Measurements from ENCODE around the gene MARK3.

Gene MARK3

DNA sequence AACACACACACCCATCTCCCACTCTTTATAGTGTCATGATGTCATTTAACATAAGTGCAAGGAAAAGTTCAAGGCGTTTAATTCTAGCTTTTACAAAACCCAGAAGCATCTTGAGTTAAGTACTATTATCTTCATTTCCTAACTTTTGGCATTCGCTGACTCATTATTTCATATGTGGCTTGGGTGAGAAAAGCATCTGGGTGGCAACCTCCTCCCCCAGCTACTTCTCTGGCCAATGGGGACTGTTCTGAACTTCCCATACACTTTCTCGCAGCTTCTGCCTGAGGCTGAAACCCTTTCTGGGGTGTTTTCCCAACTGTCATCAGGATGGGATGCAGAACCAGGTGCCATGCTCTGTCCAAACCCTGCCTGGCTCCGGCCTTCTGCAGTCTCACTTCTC lies 2.8 kb upstream of the MARK3 start:
- H3K79me2 ChIP-seq (ENCODE audit: insufficient read depth, low read depth), result peaks cover 21% of the 10 kb centered on the region
- H3K9ac ChIP-seq, result no peak overlapping the region
- H3K27me3 ChIP-seq (ENCODE audit: insufficient read depth, low read depth), result no peaks in the 10 kb centered on the region
- H4K20me1 ChIP-seq (ENCODE audit: insufficient read depth), result peaks cover 8% of the 10 kb centered on the region
- peak overlapping the region; percentile 48; the same call in 1 of the 2 replicates for H3K4me2 ChIP-seq
- peak overlapping the region; percentile 13; the same call in 1 of the 2 replicates for H3K27ac ChIP-seq
- no peak overlapping the region for H3K4me3 ChIP-seq (IDR thresholded peaks at IDR 0.05; ENCODE audit: insufficient read depth, low read depth, low read length)
- no peaks in the 10 kb centered on the region for H3K36me3 ChIP-seq (ENCODE audit: insufficient read depth)
- TF ChIP-seq, protein P1, sequence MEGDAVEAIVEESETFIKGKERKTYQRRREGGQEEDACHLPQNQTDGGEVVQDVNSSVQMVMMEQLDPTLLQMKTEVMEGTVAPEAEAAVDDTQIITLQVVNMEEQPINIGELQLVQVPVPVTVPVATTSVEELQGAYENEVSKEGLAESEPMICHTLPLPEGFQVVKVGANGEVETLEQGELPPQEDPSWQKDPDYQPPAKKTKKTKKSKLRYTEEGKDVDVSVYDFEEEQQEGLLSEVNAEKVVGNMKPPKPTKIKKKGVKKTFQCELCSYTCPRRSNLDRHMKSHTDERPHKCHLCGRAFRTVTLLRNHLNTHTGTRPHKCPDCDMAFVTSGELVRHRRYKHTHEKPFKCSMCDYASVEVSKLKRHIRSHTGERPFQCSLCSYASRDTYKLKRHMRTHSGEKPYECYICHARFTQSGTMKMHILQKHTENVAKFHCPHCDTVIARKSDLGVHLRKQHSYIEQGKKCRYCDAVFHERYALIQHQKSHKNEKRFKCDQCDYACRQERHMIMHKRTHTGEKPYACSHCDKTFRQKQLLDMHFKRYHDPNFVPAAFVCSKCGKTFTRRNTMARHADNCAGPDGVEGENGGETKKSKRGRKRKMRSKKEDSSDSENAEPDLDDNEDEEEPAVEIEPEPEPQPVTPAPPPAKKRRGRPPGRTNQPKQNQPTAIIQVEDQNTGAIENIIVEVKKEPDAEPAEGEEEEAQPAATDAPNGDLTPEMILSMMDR (conservative IDR thresholded peaks at IDR 0.05; ENCODE audit: low read depth, low read length), result no peak
- H2AFZ ChIP-seq (ENCODE audit: low read depth), result peak overlapping the region; percentile 18; the same call in 1 of the 2 replicates
- peaks cover 27% of the 10 kb centered on the region for H3K4me1 ChIP-seq (ENCODE audit: low read depth, poor library complexity, severe bottlenecking)

- Histone ChIP-seq H3K27ac (peak overlapping the region; percentile 84), H3K36me3 (ENCODE audit: insufficient read depth) (no peaks in the 10 kb centered on the region), H3K4me2 (peak overlapping the region; percentile 80), H2AFZ (ENCODE audit: low read depth) (peak overlapping the region; percentile 76), H3K4me3 (IDR thresholded peaks at IDR 0.05; ENCODE audit: insufficient read depth, low read depth, low read length) (no peak overlapping the region), H3K9ac (0 out of 2 replicates have a peak overlapping the region, but pooled peaks have one; percentile 74), H4K20me1 (ENCODE audit: insufficient read depth) (peaks cover 21% of the 10 kb centered on the region), H3K4me1 (ENCODE audit: low read depth, poor library complexity, severe bottlenecking) (peaks cover 41% of the 10 kb centered on the region), H3K79me2 (ENCODE audit: insufficient read depth, low read depth) (peaks cover 43% of the 10 kb centered on the region), H3K27me3 (ENCODE audit: insufficient read depth, low read depth) (no peaks in the 10 kb centered on the region)
- TF ChIP-seq, protein P1 (conservative IDR thresholded peaks at IDR 0.05; ENCODE audit: low read depth, low read length), result no peak
Measured at GRCh38 chr14:103384450-103385151, 614 bp upstream of the MARK3 start.

DNA sequence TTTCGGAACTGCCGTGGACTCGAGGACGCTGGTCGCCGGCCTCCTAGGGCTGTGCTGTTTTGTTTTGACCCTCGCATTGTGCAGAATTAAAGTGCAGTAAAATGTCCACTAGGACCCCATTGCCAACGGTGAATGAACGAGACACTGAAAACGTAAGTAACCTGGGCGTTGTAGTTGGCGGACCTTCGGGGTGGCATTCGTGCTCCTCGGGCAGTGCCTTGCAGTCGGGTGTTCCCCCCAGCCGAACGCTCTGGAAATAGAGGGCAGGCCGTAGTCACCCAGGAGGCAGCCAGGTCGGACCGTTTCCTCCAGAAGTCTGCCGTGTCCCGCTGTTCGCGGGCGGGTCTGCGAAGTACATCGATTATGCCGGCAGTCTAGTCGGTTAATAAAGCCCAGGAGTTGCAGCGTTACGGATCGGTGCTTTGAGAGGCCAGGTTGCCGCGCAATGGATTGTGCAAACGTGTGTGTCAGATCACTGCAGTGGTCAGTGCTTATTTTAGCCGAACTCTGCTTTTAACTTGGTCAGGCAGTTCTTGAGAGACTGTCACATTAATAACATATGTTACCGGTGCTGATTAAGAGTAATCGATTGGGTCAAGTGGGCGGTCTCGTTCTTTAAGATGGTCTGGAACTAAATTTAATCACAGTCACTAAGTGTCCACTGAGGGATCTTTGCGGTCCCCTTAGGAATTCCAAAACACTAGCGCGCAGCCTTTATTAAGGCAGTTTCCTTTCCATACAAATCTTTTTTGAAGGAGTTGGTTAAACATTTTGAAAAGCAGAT lies 906 bp downstream of the MARK3 start:
- no peak overlapping the region for H3K4me3 ChIP-seq (IDR thresholded peaks at IDR 0.05; ENCODE audit: insufficient read depth, low read depth, low read length)
- TF ChIP-seq, protein P1 (conservative IDR thresholded peaks at IDR 0.05; ENCODE audit: low read depth, low read length), result no peak
- H3K36me3 ChIP-seq (ENCODE audit: insufficient read depth), result no peaks in the 10 kb centered on the region
- peak overlapping the region; percentile 74; the same call in 1 of the 2 replicates for H3K9ac ChIP-seq
- no peak overlapping the region for H2AFZ ChIP-seq (ENCODE audit: low read depth)
- peak overlapping the region; percentile 84 for H3K27ac ChIP-seq
- H3K4me1 ChIP-seq (ENCODE audit: low read depth, poor library complexity, severe bottlenecking), result peaks cover 48% of the 10 kb centered on the region
- H3K27me3 ChIP-seq (ENCODE audit: insufficient read depth, low read depth), result no peaks in the 10 kb centered on the region
- peaks cover 58% of the 10 kb centered on the region for H3K79me2 ChIP-seq (ENCODE audit: insufficient read depth, low read depth)
- H4K20me1 ChIP-seq (ENCODE audit: insufficient read depth), result peaks cover 29% of the 10 kb centered on the region
- peak overlapping the region; percentile 86 for H3K4me2 ChIP-seq

DNA sequence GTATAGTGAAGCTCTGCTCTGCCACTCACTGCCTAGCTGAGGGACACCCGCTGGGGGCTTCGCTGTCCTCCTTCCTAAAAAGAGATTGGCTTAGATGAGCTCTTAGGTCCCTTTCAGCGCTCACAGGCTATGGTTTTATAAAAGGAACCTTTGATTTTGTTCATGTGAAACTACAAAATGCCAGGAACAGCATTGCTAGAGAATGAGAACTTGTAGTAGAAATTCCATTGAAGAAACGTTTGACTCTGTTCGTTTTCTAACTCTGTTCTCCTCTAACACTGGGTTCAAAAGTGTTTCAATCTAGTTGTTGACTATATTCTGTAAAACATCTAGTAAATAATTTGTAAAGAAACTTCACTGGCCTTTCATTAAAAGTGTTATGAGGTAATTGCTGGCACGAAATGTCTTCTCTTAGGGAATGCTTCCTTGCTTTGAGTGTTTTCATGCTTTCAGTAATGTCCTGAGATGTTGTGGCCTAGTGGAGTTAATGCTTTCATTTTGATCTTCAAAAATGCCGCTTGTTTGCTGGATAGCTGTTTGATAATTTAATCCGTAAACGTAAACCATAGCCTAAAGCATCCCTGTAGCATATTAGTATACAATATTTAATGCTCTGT lies 1.6 kb downstream of the MARK3 start:
- H4K20me1 ChIP-seq (ENCODE audit: insufficient read depth), result peaks cover 34% of the 10 kb centered on the region
- H3K36me3 ChIP-seq (ENCODE audit: insufficient read depth), result no peaks in the 10 kb centered on the region
- peak overlapping the region; percentile 84; the same call in 1 of the 2 replicates for H3K27ac ChIP-seq

More for the DNA sequence above, 1.6 kb downstream of the MARK3 start:
- Histone ChIP-seq H3K4me3 (IDR thresholded peaks at IDR 0.05; ENCODE audit: insufficient read depth, low read depth, low read length) (no peak overlapping the region), H3K4me1 (ENCODE audit: low read depth, poor library complexity, severe bottlenecking) (peaks cover 51% of the 10 kb centered on the region), H3K9ac (peak overlapping the region; percentile 74; the same call in 1 of the 2 replicates), H3K4me2 (peak overlapping the region; percentile 86), H2AFZ (ENCODE audit: low read depth) (no peak overlapping the region), H3K27me3 (ENCODE audit: insufficient read depth, low read depth) (no peaks in the 10 kb centered on the region), H3K79me2 (ENCODE audit: insufficient read depth, low read depth) (peaks cover 65% of the 10 kb centered on the region)
- TF ChIP-seq, protein P1 (conservative IDR thresholded peaks at IDR 0.05; ENCODE audit: low read depth, low read length), result no peak

Data from KMS-11 (cell line).